Stimulated activated CD4-positive, alpha-beta T cell treated with anti-CD3 and anti-CD28 coated beads, Interleukin-1b, Interleukin-23, amount 100 ng/mL, for 24 hours (primary cell): ENCODE data around the gene DCLK2.

Experiments used
- DNase-seq, 4 experiments: peaks; one replicate each; pipeline ENCODE4 v3.0.0-alpha.2; 2020; ENCODE audit warnings: low read depth in 4 of 4, low spot score in 1 of 4

Gene DCLK2

GRCh38 chr4:150236626-150237025, 158.4 kb downstream of the DCLK2 start:
- DNase-seq = no peak

DNA sequence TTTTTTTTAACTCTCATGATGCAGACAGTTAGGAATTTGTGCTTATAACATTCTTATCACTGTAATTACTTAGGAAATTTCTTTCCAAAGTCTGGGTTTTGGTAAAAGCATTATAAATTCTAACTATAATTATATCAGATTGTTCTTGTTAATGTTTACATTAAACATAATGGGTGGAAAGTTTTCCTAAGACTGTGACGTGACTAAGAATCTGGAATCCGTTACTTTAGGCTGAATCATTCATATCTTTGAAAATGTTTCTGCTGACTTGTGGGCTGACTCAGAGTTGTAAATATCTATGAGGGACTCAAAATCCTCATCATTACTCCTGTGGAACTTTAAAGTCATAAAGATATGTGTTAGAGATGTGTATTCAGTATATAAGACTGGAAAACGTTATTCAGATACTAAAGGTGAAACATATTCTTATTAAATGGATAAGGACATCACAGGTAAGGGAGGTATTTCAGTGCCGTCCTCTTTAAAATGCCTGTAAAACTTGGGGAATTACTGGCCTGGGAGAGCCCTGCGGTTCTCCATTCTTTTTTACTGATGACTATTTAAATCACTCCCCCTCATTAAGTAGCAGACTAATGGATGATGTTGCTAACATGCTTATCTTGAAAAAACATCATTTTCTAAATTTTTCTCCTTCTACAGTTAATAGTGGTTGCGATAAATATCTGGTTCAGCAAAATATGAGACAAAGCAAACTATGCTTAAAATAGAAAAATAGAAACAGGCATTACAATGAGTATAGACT, 159.0 kb downstream of the DCLK2 start:
- no peak for DNase-seq

- DNase-seq = no peak
These were observed 160.3 kb downstream of the DCLK2 start for GRCh38 chr4:150238591-150238990.

DNA sequence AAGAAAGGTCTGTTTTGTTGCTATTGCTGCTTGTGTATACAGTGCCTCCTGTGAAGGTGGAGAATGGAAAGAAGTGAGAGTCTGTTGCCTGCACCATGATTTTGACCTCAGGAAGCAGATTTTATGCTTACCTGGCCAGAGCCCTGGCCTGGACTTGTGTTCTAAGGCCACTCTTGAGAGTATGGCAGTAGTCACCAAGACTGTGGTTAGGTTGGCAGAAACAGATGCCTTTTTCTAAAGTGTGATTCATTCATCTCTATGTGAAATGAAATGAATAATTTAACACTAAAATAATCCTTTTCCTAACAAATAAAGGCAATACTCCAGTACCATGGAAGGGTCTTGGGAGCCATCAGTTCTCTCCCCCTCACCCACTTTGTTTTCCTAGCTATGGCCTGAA, 161.8 kb downstream of the DCLK2 start:
- no peak for DNase-seq

DNA sequence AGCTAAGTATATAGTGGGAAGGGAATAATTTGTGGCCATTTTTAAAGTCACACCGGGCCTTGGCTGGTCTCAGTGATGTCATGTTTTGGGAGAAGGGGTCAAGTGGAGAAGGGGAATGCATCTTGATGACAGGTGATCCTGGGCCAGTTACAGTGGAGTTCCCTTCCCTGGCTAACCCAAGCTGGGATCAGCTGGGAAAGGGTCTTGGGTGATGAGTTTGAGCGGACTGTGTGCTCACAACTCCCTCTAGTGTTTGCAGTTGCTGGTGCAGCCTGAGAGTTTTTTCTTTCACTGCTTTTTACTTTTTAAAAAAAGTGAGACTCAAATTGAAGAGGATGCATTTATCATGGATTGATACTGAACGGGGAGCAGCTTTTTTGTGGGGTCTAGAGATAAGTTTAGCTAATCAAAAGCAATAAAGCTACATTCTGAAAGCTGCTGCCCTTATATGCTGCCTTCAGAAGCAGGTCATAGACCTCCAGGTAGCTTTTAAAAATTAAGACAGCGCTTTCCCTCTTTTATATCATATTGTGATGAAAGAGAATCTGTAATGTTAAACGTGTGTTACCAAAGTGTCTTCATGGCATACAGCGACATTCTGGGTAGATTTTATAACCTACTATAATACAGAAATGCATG, 164.7 kb downstream of the DCLK2 start:
- DNase-seq = no peak

DNA sequence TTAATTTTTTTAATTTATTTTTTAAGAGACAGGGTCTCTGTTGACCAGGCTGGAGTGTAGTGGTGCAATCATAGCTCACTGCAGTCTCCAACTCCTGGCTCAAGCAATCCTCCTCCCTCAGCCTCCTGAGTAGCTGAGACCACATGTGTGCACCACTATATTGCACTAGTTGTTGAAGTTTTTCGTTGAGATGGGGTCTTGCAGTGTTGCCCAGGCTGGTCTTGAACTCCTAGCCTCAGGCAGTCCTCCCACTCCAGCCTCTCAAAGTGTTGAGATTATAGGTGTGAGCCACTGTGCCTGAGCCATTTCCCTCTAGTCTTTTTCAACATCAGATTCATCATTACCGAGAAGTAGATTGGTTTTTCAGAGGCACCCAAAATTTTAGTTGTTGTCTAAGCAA, 165.7 kb downstream of the DCLK2 start:
- no peak for DNase-seq

GRCh38 chr4:150244600-150244999, 166.4 kb downstream of the DCLK2 start:
- DNase-seq = no peak

DNA sequence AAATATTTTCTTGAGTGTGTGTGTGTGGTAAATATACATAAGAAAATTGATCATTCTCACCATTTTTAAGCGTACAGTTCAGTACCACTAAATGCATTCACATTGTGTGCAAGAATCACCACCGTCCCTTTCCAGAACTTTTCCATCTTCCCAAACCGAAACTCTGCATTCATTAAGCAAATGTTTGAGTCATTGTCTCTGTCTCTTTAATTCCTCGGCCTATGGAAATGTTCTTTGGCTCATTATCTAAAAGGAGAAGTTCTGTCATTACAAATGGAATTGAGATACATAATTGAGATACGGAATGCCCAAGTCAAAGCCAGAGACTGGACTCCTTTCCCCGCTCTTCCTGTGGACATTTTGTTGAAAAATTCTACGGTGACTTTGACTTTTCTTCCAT, 168.9 kb downstream of the DCLK2 start:
- no peak for DNase-seq

DNA sequence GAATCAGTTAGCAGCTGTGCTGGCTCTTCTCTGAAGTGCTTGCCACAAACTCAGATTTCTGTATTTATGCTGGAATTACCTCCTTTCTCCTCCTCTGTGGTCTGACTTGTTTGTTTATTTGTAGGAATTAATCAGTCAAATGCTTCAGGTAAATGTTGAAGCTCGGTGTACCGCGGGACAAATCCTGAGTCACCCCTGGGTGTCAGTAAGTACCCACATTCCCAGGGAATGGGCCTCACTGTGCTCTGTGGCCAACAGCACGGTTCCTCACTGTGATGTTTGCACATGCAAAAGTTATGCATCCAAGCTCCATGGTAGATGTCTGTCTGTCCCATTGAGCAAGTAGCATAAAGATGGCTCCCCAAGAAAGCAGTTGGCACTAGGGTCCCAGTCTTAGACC, 169.9 kb downstream of the DCLK2 start:
- DNase-seq = no peak

DNA sequence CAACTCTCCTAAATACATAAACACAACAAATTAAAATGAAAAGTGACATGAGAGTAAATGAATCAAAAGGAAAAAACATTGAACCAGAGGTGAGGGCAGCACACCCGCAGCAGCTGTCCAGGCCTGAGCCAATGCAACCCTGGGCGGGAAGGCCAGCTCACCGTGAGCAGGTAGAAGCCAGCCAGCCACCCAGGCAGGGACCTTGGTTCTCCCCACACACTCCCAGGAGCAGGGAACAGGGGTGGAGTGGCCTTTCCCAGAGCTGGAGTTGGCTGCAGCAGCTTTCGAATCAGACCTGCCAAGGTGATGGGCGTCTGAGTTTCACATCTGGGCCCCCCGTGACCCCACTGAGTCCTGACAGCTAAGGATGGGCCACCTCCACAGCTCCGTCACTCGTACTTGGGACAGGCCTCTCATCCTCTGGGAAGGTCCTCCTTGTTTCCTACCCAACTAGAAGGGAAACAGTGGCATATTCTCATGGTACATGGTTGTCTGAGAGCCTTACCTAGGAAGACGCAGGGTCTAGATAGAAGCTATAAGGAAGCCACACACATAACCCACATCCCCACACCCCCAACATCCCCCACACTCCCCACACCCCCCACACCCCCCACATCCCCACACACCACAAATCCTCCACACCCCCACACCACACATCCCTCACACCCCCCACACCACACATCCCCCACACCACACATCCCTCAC, 172.2 kb downstream of the DCLK2 start:
- DNase-seq = no peak

DNA sequence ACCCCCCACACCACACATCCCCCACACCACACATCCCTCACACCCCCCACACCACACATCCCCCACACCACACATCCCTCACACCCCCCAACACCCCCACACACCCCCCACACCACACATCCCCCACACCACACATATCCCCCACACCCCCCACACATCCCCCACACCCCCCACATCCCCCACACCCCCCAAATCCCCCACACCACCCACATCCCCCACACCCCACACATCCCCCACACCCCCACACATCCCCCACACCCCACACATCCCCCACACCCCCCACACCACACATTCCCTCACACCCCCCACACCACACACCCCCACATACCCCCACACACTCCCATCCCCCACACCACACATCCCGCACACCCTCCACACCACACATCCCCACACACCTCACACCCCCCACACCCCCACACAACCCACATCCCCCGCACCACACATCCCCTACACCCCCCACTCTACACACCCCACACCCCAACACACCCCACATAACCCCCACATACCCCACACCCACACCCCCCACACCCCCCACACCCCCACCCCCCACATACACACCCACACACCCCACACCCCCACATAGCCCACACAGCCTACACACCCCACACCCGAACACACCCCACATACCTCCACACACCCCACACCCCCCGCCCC, 172.9 kb downstream of the DCLK2 start:
- DNase-seq = no peak

GRCh38 chr4:150251752-150252190, 173.5 kb downstream of the DCLK2 start:
- DNase-seq = no peak

DNA sequence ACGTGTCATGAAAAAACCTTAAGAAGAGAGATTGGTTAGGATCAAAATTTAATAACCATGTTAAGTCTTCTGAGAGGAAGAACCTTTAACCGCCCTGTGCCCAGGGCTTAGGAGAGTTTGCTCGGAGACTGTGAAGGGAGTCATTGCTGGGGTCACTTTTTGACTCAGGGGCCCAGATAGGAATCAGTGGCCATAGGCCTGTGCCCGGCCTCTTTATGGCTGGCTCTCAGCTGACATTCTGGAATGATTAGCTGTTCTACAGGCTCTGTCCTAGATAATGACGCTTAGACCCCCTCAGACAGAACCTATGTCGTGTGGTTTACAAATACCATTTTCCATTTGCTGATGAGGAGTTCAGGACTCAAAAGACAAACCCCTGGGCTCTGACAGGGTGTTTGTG, 174.1 kb downstream of the DCLK2 start:
- no peak for DNase-seq

DNA sequence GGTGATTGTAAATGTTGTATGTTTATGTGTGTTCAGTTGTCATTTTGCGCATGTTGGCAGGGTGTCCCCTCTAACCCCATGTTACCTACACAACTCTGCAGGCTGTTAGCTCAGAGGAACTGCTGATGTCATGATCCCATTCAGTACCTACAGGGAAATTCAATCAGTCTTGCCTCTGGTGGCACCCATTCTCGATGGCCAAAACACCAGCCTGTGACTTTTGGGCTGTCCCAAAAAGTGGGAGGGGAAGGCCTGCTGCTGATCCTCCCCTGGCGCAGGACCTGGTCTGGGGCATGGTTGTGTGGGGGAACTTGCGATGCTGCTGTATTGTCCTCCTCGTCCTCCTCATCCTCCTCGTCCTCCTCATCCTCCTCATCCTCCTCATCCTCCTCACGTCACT, 174.5 kb downstream of the DCLK2 start:
- no peak for DNase-seq

GRCh38 chr4:150253416-150253815, 175.2 kb downstream of the DCLK2 start:
- no peak for DNase-seq

- DNase-seq = no peak
These were observed 175.9 kb downstream of the DCLK2 start for GRCh38 chr4:150253965-150254630.

- no peak for DNase-seq
These were observed 177.5 kb downstream of the DCLK2 start for GRCh38 chr4:150255610-150256224.

DNA sequence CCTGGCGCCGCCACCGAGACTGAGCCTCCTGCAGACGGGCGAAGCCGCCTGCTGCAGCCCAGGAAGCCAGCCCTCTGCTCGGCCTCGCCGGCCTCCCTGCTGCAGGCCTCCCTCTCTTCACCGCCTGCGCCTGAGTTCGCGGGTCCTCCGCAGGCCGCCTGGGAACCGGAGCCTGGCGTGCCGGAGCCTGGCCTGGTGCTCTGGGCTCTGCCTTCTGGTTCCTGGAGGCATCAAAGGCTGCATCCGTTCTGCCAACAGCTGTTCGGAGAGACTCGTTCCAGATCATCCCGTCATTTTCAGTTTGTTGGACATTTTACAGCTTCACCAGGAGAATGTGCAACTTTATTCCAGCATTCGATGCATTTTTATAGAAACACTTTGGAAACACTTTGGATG, 178.0 kb downstream of the DCLK2 start:
- DNase-seq = no peak

DNA sequence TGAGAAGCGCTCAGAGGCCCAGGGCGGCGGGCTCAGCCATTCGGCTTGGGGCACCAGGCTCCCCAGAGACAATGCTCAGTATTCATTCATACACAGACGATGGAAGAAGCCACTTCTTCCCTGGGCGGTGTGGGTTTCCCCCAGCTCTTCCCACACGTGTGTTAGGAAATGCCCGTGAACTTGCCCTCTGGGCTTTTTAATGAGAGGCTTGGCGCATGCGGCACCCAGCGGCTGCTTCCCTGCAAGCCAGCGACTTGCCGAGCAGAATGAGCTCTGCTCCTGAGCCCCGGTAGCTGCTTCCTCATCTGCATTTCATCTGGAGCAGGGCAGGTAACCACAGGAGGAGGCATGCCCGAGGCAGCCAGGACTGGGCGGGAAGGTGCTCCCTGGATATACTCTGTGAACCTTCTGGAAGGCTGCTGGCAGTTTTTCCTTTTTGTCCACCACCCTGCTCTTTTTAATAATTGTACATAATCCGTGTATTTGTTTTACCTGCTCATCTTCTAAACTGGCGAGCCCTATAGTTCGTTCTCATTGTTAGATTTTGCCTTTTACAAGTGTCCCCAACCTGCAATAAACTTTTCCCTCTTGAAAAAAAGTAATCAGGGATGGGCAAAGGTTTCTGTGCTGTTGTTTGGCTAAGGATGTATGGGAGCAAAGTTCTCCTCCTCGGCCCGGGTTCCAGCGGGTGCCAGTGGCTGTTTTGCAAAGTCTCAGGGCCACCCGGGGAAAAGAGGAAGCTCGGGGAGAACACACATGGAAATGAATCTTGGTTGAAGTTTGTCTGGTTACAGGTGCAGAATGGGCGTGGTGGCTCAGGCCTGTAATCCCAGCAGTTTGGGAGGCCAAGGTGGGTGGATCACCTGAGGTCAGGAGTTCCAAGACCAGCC, 178.8 kb downstream of the DCLK2 start:
- DNase-seq = no peak

- no peak for DNase-seq
These were observed 180.3 kb downstream of the DCLK2 start for GRCh38 chr4:150258569-150258968.
